ENCODE results near the gene MICAL2. TPM values are rescaled to one million over a fixed set of nuclear protein-coding genes. Genes with fewer than 3 reads are reported as not detected.
A peak's percentile ranks its signal among the peaks of the same experiment; 100 is the strongest.

Gene MICAL2
- total and polyA plus RNA-seq, 2 of the 8 experiments (the other 6 are each of a cell fraction or from before 2014, with no cell fraction given): 1.3 to 4.1 TPM

- Histone ChIP-seq H3K4me2 (ENCODE audit: insufficient read depth in 1 of 2, low read depth in 2 of 2, low read length in 2 of 2) (peak overlapping the region; percentile 72 to 99), H2AFZ (ENCODE audit: low read length) (peak overlapping the region; percentile 40; the same call in 1 of the 2 replicates)
- 5% methylated on average over 32 of the region's 67 CpGs; no CpG with 5 or more reads in 1 of the 2 experiments for WGBS, 2 experiments (ENCODE audit: extremely low coverage in 1 of 2, insufficient coverage in 1 of 2, insufficient read length in 1 of 2, insufficient replicate concordance in 2 of 2, low coverage in 1 of 2, low lambda C conversion rate in 2 of 2, missing lambda C conversion rate in 1 of 2)
Measured at GRCh38 chr11:12110714-12111548, 541 bp downstream of the MICAL2 start.

More at GRCh38 chr11:12110714-12111548, 541 bp downstream of the MICAL2 start:
- no peak overlapping the region for H2BK15ac ChIP-seq (ENCODE audit: low read length)
- H2BK20ac ChIP-seq (ENCODE audit: low read length): no peak overlapping the region
- H4K8ac ChIP-seq (ENCODE audit: extremely low read depth, insufficient read depth, low read length): no peak overlapping the region; the same call in 1 of the 2 replicates
- H3K23me2 ChIP-seq (ENCODE audit: low read depth, low read length): peaks cover 12% of the 10 kb centered on the region
- POLR2A ChIA-PET (ENCODE audit: partially characterized antibody): interaction anchor here (0.9 to 1.6 kb wide), 3 partner anchors 8 to 62 kb away, joined by 3 to 4 read pairs (median 3); no protein-coding TSS in a partner anchor
- no peaks in the 10 kb centered on the region for H3K79me1 ChIP-seq (ENCODE audit: low read depth, low read length)
- H4K20me1 ChIP-seq (replicated peaks in 1 of 2; ENCODE audit: control insufficient read depth in 1 of 2, insufficient read depth in 2 of 2, low read length in 2 of 2): peaks cover 0 to 1% of the 10 kb centered on the region in 2 experiments
- H3K4me1 ChIP-seq (replicated peaks in 1 of 4; ENCODE audit: control insufficient read depth in 3 of 4, insufficient read depth in 4 of 4, low read length in 3 of 4): peaks cover 0 to 10% (median 4%) of the 10 kb centered on the region in 4 experiments; a peak in 5 of 7 replicates
- H4K5ac ChIP-seq (ENCODE audit: insufficient read length, low read depth, low read length): no peak overlapping the region
- H3K56ac ChIP-seq (replicated peaks; ENCODE audit: insufficient read length, low read depth, low read length): no peak overlapping the region
- no peaks in the 10 kb centered on the region for H3K79me2 ChIP-seq (ENCODE audit: control insufficient read depth in 1 of 2, insufficient read depth in 2 of 2, low read length in 2 of 2)
- no peak overlapping the region for H2BK120ac ChIP-seq (replicated peaks; ENCODE audit: low read depth, low read length)
- H3K4ac ChIP-seq (replicated peaks; ENCODE audit: insufficient read length, low read depth, low read length): no peak overlapping the region
- H2AK5ac ChIP-seq (ENCODE audit: low read depth, low read length): no peak overlapping the region
- H3K14ac ChIP-seq (ENCODE audit: insufficient read length): no peak overlapping the region
- peak; percentile 19 to 65; a peak in 2 of 4 replicates for TF ChIP-seq SIN3A (conservative IDR thresholded peaks at IDR 0.05 in 1 of 2, IDR thresholded peaks at IDR 0.05 in 1 of 2; ENCODE audit: low read depth in 1 of 2, low read length in 2 of 2)
- peak; percentile 60 for TF ChIP-seq MAX (IDR thresholded peaks at IDR 0.05)
- no peak for TF ChIP-seq GABPA (IDR thresholded peaks at IDR 0.05; ENCODE audit: borderline replicate concordance, insufficient read depth, low read length)
- peak; percentile 73 for TF ChIP-seq E2F6 (IDR thresholded peaks at IDR 0.05)
- TF ChIP-seq JUND (IDR thresholded peaks at IDR 0.05; ENCODE audit: low read length): no peak
- no peak for TF ChIP-seq CREB1 (IDR thresholded peaks at IDR 0.05)
- peak; percentile 61 for TF ChIP-seq SUZ12 (IDR thresholded peaks at IDR 0.05; ENCODE audit: low read length)
- no peak for TF ChIP-seq YY1 (IDR thresholded peaks at IDR 0.05; ENCODE audit: low read depth, low read length)
- no peak overlapping the region for H3K27ac ChIP-seq (ENCODE audit: low read depth, low read length)
- H3K27me3 ChIP-seq (replicated peaks in 1 of 4; ENCODE audit: control insufficient read depth in 3 of 4, extremely low read depth in 1 of 4, insufficient read depth in 3 of 4, low read length in 3 of 4): peaks cover 0 to 35% (median 30%) of the 10 kb centered on the region in 4 experiments; a peak in 5 of 7 replicates
- no peak for FAIRE-seq
- no peak overlapping the region for H3K18ac ChIP-seq (ENCODE audit: extremely low read depth, low read length)
- H3K9ac ChIP-seq (replicated peaks in 1 of 4; ENCODE audit: extremely low read depth in 1 of 4, low read depth in 3 of 4, low read length in 3 of 4): no peak overlapping the region
- peak in 1 of 2 experiments; percentile 64 for DNase-seq (ENCODE audit: low read depth in 1 of 2, low spot score in 2 of 2)
- H3K36me3 ChIP-seq (ENCODE audit: control insufficient read depth in 2 of 4, insufficient read depth in 4 of 4, low read length in 3 of 4): no peaks in the 10 kb centered on the region
- H3K9me3 ChIP-seq (ENCODE audit: insufficient read depth in 2 of 2, low read depth in 1 of 2, low read length in 1 of 2): no peaks in the 10 kb centered on the region
- H4K91ac ChIP-seq (replicated peaks; ENCODE audit: insufficient read length, low read length): no peak overlapping the region
- H2BK5ac ChIP-seq (ENCODE audit: low read depth, low read length): no peak overlapping the region
- H2BK12ac ChIP-seq (ENCODE audit: low read depth, low read length): no peak overlapping the region
- peak overlapping the region; percentile 36 to 71 (median 50) for H3K4me3 ChIP-seq (ENCODE audit: extremely low read depth in 1 of 4, insufficient read depth in 2 of 4, low read depth in 3 of 4, low read length in 4 of 4)
- no peak overlapping the region for H3K23ac ChIP-seq (ENCODE audit: insufficient read length)
- CTCF ChIA-PET (ENCODE audit: partially characterized antibody): interaction anchor here (0.6 to 3.2 kb wide), 7 partner anchors 8 to 1113 kb away, joined by 3 to 14 read pairs (median 5); no protein-coding TSS in a partner anchor

Data from H1 (cell line).